PC-9 (cell line): ENCODE results near the gene CFAP99. TPM values are rescaled to one million over a fixed set of nuclear protein-coding genes. Genes with fewer than 3 reads are reported as not detected.

Source experiments
- BruUV-seq: library from RNA; stranded (reverse); fragments of 400-500 nt; replicated peaks from 2 replicates; lab custom pipeline; 2021; lab: Mats Ljungman, UMichigan
- CTCF ChIA-PET: fragments of 300-600 bp; sonication (Branson Sonifier 250); formaldehyde crosslinking; loops from one replicate; lab custom pipeline; 2022; ENCODE audit warnings: antibody characterized with exemption; lab: Charles Lee
- POLR2A ChIA-PET: fragments of 300-600 bp; sonication (Branson Sonifier 250); formaldehyde crosslinking; loops from one replicate; lab custom pipeline; 2022; ENCODE audit warnings: antibody characterized with exemption; ENCODE audit not compliant: unreplicated experiment; lab: Charles Lee
- DNase-seq, 2 experiments: peaks; one replicate each; pipeline versions ENCODE4 v3.0.0 to v3.0.0-alpha.2; 2015 to 2022; ENCODE audit warnings: mixed read lengths in 1 of 2
- H2AFZ ChIP-seq: fragments of 200-600 bp; sonication (generic); 2 replicates; pipeline ENCODE4 v1.8.1; 2017; ENCODE audit warnings: antibody characterized with exemption
- H3F3A ChIP-seq: fragments of 200-600 bp; sonication (generic); 2 replicates; pipeline ENCODE4 v1.8.1; 2017; ENCODE audit warnings: antibody characterized with exemption, mild to moderate bottlenecking, low read depth; ENCODE audit not compliant: insufficient read depth
- H3K27ac ChIP-seq: fragments of 200-600 bp; sonication (generic); 2 replicates; pipeline ENCODE4 v1.6.1; 2016; ENCODE audit warnings: mixed run types
- H3K27me3 ChIP-seq: fragments of 200-600 bp; sonication (generic); 2 replicates; pipeline ENCODE4 v1.6.1; 2016; ENCODE audit warnings: low read depth, mixed run types; ENCODE audit not compliant: insufficient read depth
- H3K36me3 ChIP-seq: fragments of 200-600 bp; sonication (generic); 2 replicates; pipeline ENCODE4 v1.6.1; 2016; ENCODE audit warnings: low read depth, mixed run types
- H3K4me1 ChIP-seq: fragments of 200-600 bp; sonication (generic); replicated peaks from 2 replicates; pipeline ENCODE4 v1.6.1; 2016; ENCODE audit warnings: mixed run types; ENCODE audit not compliant: insufficient read depth
- H3K4me2 ChIP-seq: fragments of 200-600 bp; sonication (generic); 2 replicates; pipeline ENCODE4 v1.6.1; 2017; ENCODE audit warnings: mixed run types
- H3K4me3 ChIP-seq: fragments of 200-600 bp; sonication (generic); 2 replicates; pipeline ENCODE4 v1.6.1; 2016; ENCODE audit warnings: mixed run types
- H3K79me2 ChIP-seq: fragments of 200-600 bp; sonication (generic); 2 replicates; pipeline ENCODE4 v1.6.1; 2017; ENCODE audit warnings: low read depth, mixed run types
- H3K9me2 ChIP-seq: fragments of 200-600 bp; sonication (generic); 2 replicates; pipeline ENCODE4 v1.8.1; 2017; ENCODE audit warnings: mild to moderate bottlenecking; ENCODE audit not compliant: insufficient read depth
- H3K9me3 ChIP-seq: fragments of 200-600 bp; sonication (generic); 2 replicates; pipeline ENCODE4 v1.8.1; 2016; ENCODE audit warnings: low read depth; ENCODE audit not compliant: insufficient read depth
- H4K20me1 ChIP-seq: fragments of 200-600 bp; sonication (generic); 2 replicates; pipeline ENCODE4 v1.8.1; 2017; ENCODE audit not compliant: insufficient read depth
- CTCF ChIP-seq: fragments of 200-600 bp; sonication (generic); conservative IDR thresholded peaks from 2 replicates; pipeline ENCODE4 v1.6.1; 2017; ENCODE audit warnings: mixed run types, antibody characterized with exemption, mild to moderate bottlenecking, moderate library complexity
- EZH2 ChIP-seq: fragments of 200-600 bp; sonication (generic); IDR thresholded peaks from 2 replicates; pipeline ENCODE4 v1.8.0; 2017; ENCODE audit warnings: antibody characterized with exemption, low read depth
- intact Hi-C: fragments of 100-400 bp; cut with micrococcal nuclease; formaldehyde crosslinking; loops from one replicate; pipeline ENCODE4 v1.10.0; 2022; ENCODE audit not compliant: unreplicated experiment
- total RNA-seq: library from RNA; stranded (reverse); gene quantifications from 2 replicates; pipeline ENCODE4 v1.2.3, GENCODE V29; 2021

The CFAP99 gene
- total RNA-seq, 1 experiment from 2014 or later: 0.85 TPM

- H3K27ac ChIP-seq: no peak overlapping the region
- ChIA-PET POLR2A (no interaction called here), CTCF (interaction anchor here (0.6 kb wide), 1 partner anchor 267 kb away, joined by 3 read pairs; no protein-coding TSS in a partner anchor)
- peaks cover 74% of the 10 kb centered on the region for H3K79me2 ChIP-seq
- H3K9me2 ChIP-seq: no peaks in the 10 kb centered on the region
- H4K20me1 ChIP-seq: peaks cover 58% of the 10 kb centered on the region
- intact Hi-C loops: no loop called here
- 0 out of 2 replicates have a peak, but pooled peaks cover 8% of the 10 kb centered on the region for H3K36me3 ChIP-seq
- peaks cover 6% of the 10 kb centered on the region; the same call in 1 of the 2 replicates for H3F3A ChIP-seq
- H3K4me2 ChIP-seq: no peak overlapping the region
- H3K4me1 ChIP-seq: 0 out of 2 replicates have a peak, but pooled peaks cover 5% of the 10 kb centered on the region
- no peaks in the 10 kb centered on the region for H3K27me3 ChIP-seq
- no peak overlapping the region for H2AFZ ChIP-seq
- no peaks in the 10 kb centered on the region for H3K9me3 ChIP-seq
- no peak overlapping the region for H3K4me3 ChIP-seq
- no peak for DNase-seq
- no TSS peak for BruUV-seq
- TF ChIP-seq EZH2: no peak
- no peak for TF ChIP-seq CTCF
Observed at GRCh38 chr4:2487632-2488031, 68.9 kb downstream of the CFAP99 start.

DNA sequence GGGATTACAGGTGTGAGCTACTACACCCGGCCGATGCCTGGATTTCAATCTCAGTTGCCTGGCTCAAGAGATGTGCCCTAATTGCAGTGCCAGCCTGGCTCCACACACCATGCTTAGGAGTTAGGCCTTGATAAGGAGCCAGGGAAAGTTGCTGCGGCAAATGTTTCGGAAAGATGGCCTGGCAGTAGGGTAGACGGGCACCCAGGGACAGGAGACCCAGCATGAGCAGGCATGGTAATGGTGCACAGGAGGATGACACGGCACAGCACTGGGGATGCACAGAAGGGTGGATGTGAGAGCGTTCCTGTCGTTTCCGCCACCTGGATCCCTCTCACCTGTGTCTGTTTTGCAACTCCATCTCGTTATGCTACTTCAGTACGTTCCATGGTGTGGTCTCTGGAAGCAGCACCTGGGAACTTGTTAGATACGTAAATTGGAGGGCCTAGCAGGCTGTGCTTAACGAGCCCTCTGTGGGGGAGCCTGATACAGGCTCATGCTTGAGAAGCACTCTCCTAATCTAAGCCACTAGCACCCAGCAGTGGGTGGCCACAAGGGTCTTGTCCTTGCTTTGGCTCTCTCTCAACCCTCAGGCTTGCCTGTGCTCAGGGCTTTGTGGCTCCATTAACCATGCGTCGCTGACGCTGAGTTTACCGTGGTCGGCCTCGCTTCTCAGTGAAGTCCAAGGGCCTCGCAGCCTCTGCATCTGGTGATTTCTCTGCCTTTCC, 70.5 kb downstream of the CFAP99 start:
- no TSS peak for BruUV-seq
- H3K4me3 ChIP-seq: no peak overlapping the region
- ChIA-PET CTCF (interaction anchor here (0.7 kb wide), 1 partner anchor 382 kb away, joined by 3 read pairs; no protein-coding TSS in a partner anchor), POLR2A (interaction anchor here (0.7 kb wide), 1 partner anchor 269 kb away, joined by 3 read pairs; no protein-coding TSS in a partner anchor)
- H3K4me1 ChIP-seq: 0 out of 2 replicates have a peak, but pooled peaks cover 5% of the 10 kb centered on the region
- no peak overlapping the region for H2AFZ ChIP-seq
- peaks cover 66% of the 10 kb centered on the region for H3K79me2 ChIP-seq
- peaks cover 6% of the 10 kb centered on the region; the same call in 1 of the 2 replicates for H3F3A ChIP-seq
- H4K20me1 ChIP-seq: peaks cover 53% of the 10 kb centered on the region
- no peaks in the 10 kb centered on the region for H3K9me3 ChIP-seq
- H3K4me2 ChIP-seq: no peak overlapping the region
- H3K27me3 ChIP-seq: no peaks in the 10 kb centered on the region
- intact Hi-C loops: no loop called here
- 0 out of 2 replicates have a peak, but pooled peaks cover 8% of the 10 kb centered on the region for H3K36me3 ChIP-seq
- no peak for DNase-seq
- no peaks in the 10 kb centered on the region for H3K9me2 ChIP-seq
- TF ChIP-seq EZH2 (no peak), CTCF (no peak)
- H3K27ac ChIP-seq: peak overlapping the region; percentile 85

DNA sequence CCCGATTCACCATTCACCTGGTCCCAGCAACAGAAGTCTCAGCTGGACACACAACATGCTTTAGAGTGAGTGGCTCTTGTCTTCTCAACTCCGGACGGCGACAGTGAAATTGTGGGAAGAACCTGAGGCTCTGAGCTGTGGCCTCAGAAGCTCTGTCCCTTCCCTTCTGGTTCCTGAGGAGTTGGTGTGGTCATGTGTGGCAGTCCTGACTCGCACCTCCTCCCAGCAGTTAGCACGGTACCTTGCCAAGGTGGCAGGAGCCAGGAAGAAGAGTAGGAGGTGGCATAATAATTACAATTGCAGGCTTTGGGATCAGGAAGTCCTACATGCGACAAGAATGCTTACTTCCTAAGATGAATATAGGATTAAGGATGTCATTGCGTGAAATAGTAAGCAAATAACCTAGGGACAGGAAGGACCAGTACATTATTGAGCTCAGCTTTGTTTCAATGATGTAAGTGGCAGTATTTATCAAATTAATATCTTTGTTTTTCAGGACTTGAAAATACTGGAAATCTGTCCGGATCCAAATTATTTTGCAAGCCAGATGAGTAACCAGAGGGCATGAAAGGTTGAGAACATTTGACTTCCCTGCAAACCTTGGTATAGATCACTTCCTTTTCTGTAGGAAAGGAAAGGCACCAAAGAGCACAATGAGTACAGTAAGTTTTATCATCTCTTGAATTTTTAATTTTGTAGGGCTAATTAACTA, 71.2 kb downstream of the CFAP99 start:
- no peak overlapping the region for H3K4me2 ChIP-seq
- H2AFZ ChIP-seq: no peak overlapping the region
- H4K20me1 ChIP-seq: peaks cover 45% of the 10 kb centered on the region
- H3K9me2 ChIP-seq: no peaks in the 10 kb centered on the region
- no TSS peak for BruUV-seq
- H3K79me2 ChIP-seq: peaks cover 59% of the 10 kb centered on the region
- intact Hi-C loops: no loop called here
- ChIA-PET CTCF (interaction anchor here (0.7 kb wide), 1 partner anchor 381 kb away, joined by 3 read pairs; no protein-coding TSS in a partner anchor), POLR2A (interaction anchor here (0.7 kb wide), 1 partner anchor 270 kb away, joined by 3 read pairs; no protein-coding TSS in a partner anchor)
- peaks cover 6% of the 10 kb centered on the region; the same call in 1 of the 2 replicates for H3F3A ChIP-seq
- H3K36me3 ChIP-seq: 0 out of 2 replicates have a peak, but pooled peaks cover 8% of the 10 kb centered on the region
- no peak overlapping the region for H3K4me3 ChIP-seq
- 0 out of 2 replicates have a peak, but pooled peaks cover 5% of the 10 kb centered on the region for H3K4me1 ChIP-seq
- DNase-seq: no peak
- peak overlapping the region; percentile 85 for H3K27ac ChIP-seq
- H3K27me3 ChIP-seq: no peaks in the 10 kb centered on the region
- no peaks in the 10 kb centered on the region for H3K9me3 ChIP-seq
- TF ChIP-seq CTCF: no peak
- TF ChIP-seq EZH2: no peak
